Ishikawa (cell line): ENCODE results near the gene SLC35C1.

Source experiments
- CEBPB ChIP-seq: IDR thresholded peaks from 2 replicates; pipeline ENCODE4 v1.6.1; 2012
- CREB1 ChIP-seq: IDR thresholded peaks from 2 replicates; pipeline ENCODE4 v1.6.1; 2012; ENCODE audit warnings: low read depth
- EGR1 ChIP-seq: IDR thresholded peaks from 2 replicates; pipeline ENCODE4 v1.6.1; 2012
- EP300 ChIP-seq: IDR thresholded peaks from 2 replicates; pipeline ENCODE4 v1.6.1; 2012; ENCODE audit warnings: borderline replicate concordance
- FOXM1 ChIP-seq: IDR thresholded peaks from 2 replicates; pipeline ENCODE4 v1.6.1; 2012; ENCODE audit warnings: low read depth, borderline replicate concordance
- MAX ChIP-seq: IDR thresholded peaks from 2 replicates; pipeline ENCODE4 v1.6.1; 2012
- NFIC ChIP-seq: IDR thresholded peaks from 2 replicates; pipeline ENCODE4 v1.6.1; 2012
- RAD21 ChIP-seq: IDR thresholded peaks from 2 replicates; pipeline ENCODE4 v1.6.1; 2012; ENCODE audit warnings: low read depth
- REST ChIP-seq: IDR thresholded peaks from 2 replicates; pipeline ENCODE4 v1.6.1; 2012; ENCODE audit warnings: low read depth, mild to moderate bottlenecking
- TAF1 ChIP-seq: IDR thresholded peaks from 2 replicates; pipeline ENCODE4 v1.6.1; 2012; ENCODE audit warnings: low read depth, mild to moderate bottlenecking
- TCF12 ChIP-seq: IDR thresholded peaks from 2 replicates; pipeline ENCODE4 v1.6.1; 2012; ENCODE audit warnings: low read depth
- TEAD4 ChIP-seq: IDR thresholded peaks from 2 replicates; pipeline ENCODE4 v1.6.1; 2012
- USF1 ChIP-seq: IDR thresholded peaks from 2 replicates; pipeline ENCODE4 v1.6.1; 2012
- YY1 ChIP-seq: IDR thresholded peaks from 2 replicates; pipeline ENCODE4 v1.6.1; 2012; ENCODE audit warnings: low read depth

GRCh38 chr11:45843158-45843924 lies 38.4 kb downstream of the SLC35C1 start:
- no peak for TF ChIP-seq TCF12
- TF ChIP-seq EGR1, result no peak
- no peak for TF ChIP-seq EP300
- TF ChIP-seq RAD21, result peak; percentile 79
- TF ChIP-seq FOXM1, result no peak
- no peak for TF ChIP-seq CEBPB
- no peak for TF ChIP-seq TAF1
- no peak for TF ChIP-seq REST
- TF ChIP-seq CREB1, result no peak
- no peak for TF ChIP-seq TEAD4
- no peak for TF ChIP-seq USF1
- no peak for TF ChIP-seq YY1
- TF ChIP-seq NFIC, result no peak
- TF ChIP-seq MAX, result peak; percentile 51
